AG20443 (cell line): ENCODE data around the gene C2orf92.
A peak's percentile ranks its signal among the peaks of the same experiment; 100 is the strongest.
"Not testable (repeated sequence)": the region's sequence is repeated elsewhere in the genome, so short reads cannot be mapped to it uniquely, and the experiment has no call there.

Source experiments
- DNase-seq: peaks from one replicate; pipeline ENCODE4 v3.0.0; 2012; ENCODE audit warnings: low spot score, mixed read lengths

The C2orf92 gene

GRCh38 chr2:97660044-97660774 lies 9.3 kb upstream of the C2orf92 start:
- no peak for DNase-seq

- no peak for DNase-seq
Observed at GRCh38 chr2:97660775-97661389, 8.6 kb upstream of the C2orf92 start.

GRCh38 chr2:97661927-97662326 lies 7.6 kb upstream of the C2orf92 start:
- no peak for DNase-seq

GRCh38 chr2:97662386-97662894 lies 7.1 kb upstream of the C2orf92 start:
- no peak for DNase-seq

GRCh38 chr2:97662895-97663625 lies 6.5 kb upstream of the C2orf92 start:
- DNase-seq: peak; percentile 82

- no peak for DNase-seq
Observed at GRCh38 chr2:97663626-97663961, 5.9 kb upstream of the C2orf92 start.

GRCh38 chr2:97663962-97664635 lies 5.4 kb upstream of the C2orf92 start, which contains the start of gene ACTR1B:
Gene ACTR1B, minus strand, starts transcription at chr2:97664044. Its CDS starts 154 bp downstream, at chr2:97663890.
- DNase-seq: peak; percentile 97

- DNase-seq: no peak
Observed at GRCh38 chr2:97664636-97664970, 4.9 kb upstream of the C2orf92 start.

- DNase-seq: no peak
Observed at GRCh38 chr2:97670471-97670870, 958 bp downstream of the C2orf92 start.

GRCh38 chr2:97671526-97671925 lies 2.0 kb downstream of the C2orf92 start:
- no peak for DNase-seq

GRCh38 chr2:97672606-97673140 lies 3.2 kb downstream of the C2orf92 start:
- DNase-seq: not testable (repeated sequence)

GRCh38 chr2:97673182-97673914 lies 3.8 kb downstream of the C2orf92 start:
- DNase-seq: no peak

GRCh38 chr2:97673915-97674283 lies 4.4 kb downstream of the C2orf92 start:
- no peak for DNase-seq

- DNase-seq: no peak
Observed at GRCh38 chr2:97675430-97676113, 6.1 kb downstream of the C2orf92 start.

GRCh38 chr2:97676620-97677019 lies 7.1 kb downstream of the C2orf92 start:
- DNase-seq: no peak

- no peak for DNase-seq
Observed at GRCh38 chr2:97677480-97677879, 8.0 kb downstream of the C2orf92 start.

GRCh38 chr2:97678298-97678697 lies 8.8 kb downstream of the C2orf92 start:
- DNase-seq: no peak

GRCh38 chr2:97687235-97687634 lies 17.7 kb downstream of the C2orf92 start:
- not testable (repeated sequence) for DNase-seq

- DNase-seq: no peak
Observed at GRCh38 chr2:97688062-97688827, 18.7 kb downstream of the C2orf92 start.

GRCh38 chr2:97691166-97691565 lies 21.7 kb downstream of the C2orf92 start:
- no peak for DNase-seq
